HG02678 (cell line): ENCODE results near the gene EIF4ENIF1.
"Not testable (repeated sequence)": the region's sequence is repeated elsewhere in the genome, so short reads cannot be mapped to it uniquely, and the experiment has no call there.

Experiments
- ATAC-seq: cut with Tn5 transposase; IDR thresholded peaks from one replicate; pipeline ENCODE4 v1.9.1; 2021; ENCODE audit warnings: mild to moderate bottlenecking, moderate library complexity; ENCODE audit not compliant: unreplicated experiment

The EIF4ENIF1 gene

GRCh38 chr22:31489632-31490495 lies at the start of gene EIF4ENIF1:
Gene EIF4ENIF1 (minus strand): TSS chr22:31489842. CDS start chr22:31488718, 1,124 bp downstream.
- peak; percentile 41 for ATAC-seq

GRCh38 chr22:31538815-31539214 lies 49.2 kb upstream of the EIF4ENIF1 start:
- no peak for ATAC-seq

- ATAC-seq, result peak; percentile 63
Measured at GRCh38 chr22:31537019-31537535, 47.4 kb upstream of the EIF4ENIF1 start.

GRCh38 chr22:31533374-31533773 lies 43.7 kb upstream of the EIF4ENIF1 start:
- no peak for ATAC-seq

- ATAC-seq, result no peak
Measured at GRCh38 chr22:31532060-31532459, 42.4 kb upstream of the EIF4ENIF1 start.

GRCh38 chr22:31530823-31531195 lies 41.2 kb upstream of the EIF4ENIF1 start:
- ATAC-seq, result no peak

- ATAC-seq, result no peak
Measured at GRCh38 chr22:31526270-31526669, 36.6 kb upstream of the EIF4ENIF1 start.

GRCh38 chr22:31524132-31524531 lies 34.5 kb upstream of the EIF4ENIF1 start:
- ATAC-seq, result not testable (repeated sequence)

- ATAC-seq, result no peak
Measured at GRCh38 chr22:31520051-31520450, 30.4 kb upstream of the EIF4ENIF1 start.

- no peak for ATAC-seq
Measured at GRCh38 chr22:31509061-31509762, 19.6 kb upstream of the EIF4ENIF1 start.

- no peak for ATAC-seq
Measured at GRCh38 chr22:31508536-31508935, 18.9 kb upstream of the EIF4ENIF1 start.

GRCh38 chr22:31507517-31507916 lies 17.9 kb upstream of the EIF4ENIF1 start:
- ATAC-seq, result not testable (repeated sequence)

- no peak for ATAC-seq
Measured at GRCh38 chr22:31504282-31504681, 14.6 kb upstream of the EIF4ENIF1 start.

- ATAC-seq, result no peak
Measured at GRCh38 chr22:31503211-31503964, 13.7 kb upstream of the EIF4ENIF1 start.

- ATAC-seq, result no peak
Measured at GRCh38 chr22:31501738-31502137, 12.1 kb upstream of the EIF4ENIF1 start.

GRCh38 chr22:31497148-31497938 lies 7.7 kb upstream of the EIF4ENIF1 start:
- ATAC-seq, result no peak

GRCh38 chr22:31496735-31497146 lies 7.1 kb upstream of the EIF4ENIF1 start:
- peak; percentile 14 for ATAC-seq

GRCh38 chr22:31496007-31496734 lies 6.5 kb upstream of the EIF4ENIF1 start, which contains the start of gene SFI1:
Gene SFI1 (plus strand): TSS chr22:31496536. CDS start chr22:31508285, 11,749 bp downstream.
- peak; percentile 77 for ATAC-seq

GRCh38 chr22:31495343-31495742 lies 5.7 kb upstream of the EIF4ENIF1 start:
- ATAC-seq, result no peak
